Muscle of leg (tissue), 11 donors: Measurements from ENCODE around the gene CGNL1. TPM values are rescaled to one million over a fixed set of nuclear protein-coding genes. Genes with fewer than 3 reads are reported as not detected.

Source experiments
- DNase-seq: peaks from one replicate; pipeline ENCODE4 v3.0.0; 2013
- H3K27ac ChIP-seq: one replicate; pipeline ENCODE4 v1.5.1; 2013; ENCODE audit warnings: mild to moderate bottlenecking, low read length, control low read depth
- H3K27me3 ChIP-seq: one replicate; pipeline ENCODE4 v1.6.1; 2013; ENCODE audit warnings: low read length; ENCODE audit not compliant: control insufficient read depth, insufficient read depth
- H3K36me3 ChIP-seq: one replicate; pipeline ENCODE4 v1.6.1; 2013; ENCODE audit warnings: low read length; ENCODE audit not compliant: control insufficient read depth, insufficient read depth
- H3K4me1 ChIP-seq: one replicate; pipeline ENCODE4 v1.6.1; 2013; ENCODE audit warnings: low read length; ENCODE audit not compliant: control insufficient read depth, insufficient read depth
- H3K4me3 ChIP-seq: one replicate; pipeline ENCODE4 v1.5.1; 2013; ENCODE audit warnings: low read length, control low read depth
- H3K9me3 ChIP-seq: replicated peaks from 2 replicates; pipeline ENCODE4 v1.6.1; 2013; ENCODE audit warnings: low read depth, low read length; ENCODE audit not compliant: control insufficient read depth
- WGBS: methylation state at CpG from one replicate; pipeline ENCODE4 v1.1.5; 2013; ENCODE audit warnings: missing lambda C conversion rate; ENCODE audit not compliant: insufficient coverage; 5-methylcytosine and 5-hydroxymethylcytosine counted together
- polyA plus RNA-seq, 8 donors: library from polyadenylated mRNA; unstranded; fragments of 120-200 nt; gene quantifications; one replicate each; pipeline versions ENCODE4 v1.2.1 to v1.2.3, GENCODE V29; 2013; ENCODE audit warnings: inconsistent platforms in 1 of 8, low replicate concordance in 1 of 8; ENCODE audit not compliant: insufficient read length in 8 of 8, insufficient read depth in 1 of 8
- total RNA-seq: library from RNA; stranded (reverse); fragments of 120-200 nt; gene quantifications from one replicate; pipeline ENCODE4 v1.2.4, GENCODE V29; 2013

The CGNL1 gene
- total and polyA plus RNA-seq, 9 donors = 6.3 to 13.7 (median 9.5) TPM

DNA sequence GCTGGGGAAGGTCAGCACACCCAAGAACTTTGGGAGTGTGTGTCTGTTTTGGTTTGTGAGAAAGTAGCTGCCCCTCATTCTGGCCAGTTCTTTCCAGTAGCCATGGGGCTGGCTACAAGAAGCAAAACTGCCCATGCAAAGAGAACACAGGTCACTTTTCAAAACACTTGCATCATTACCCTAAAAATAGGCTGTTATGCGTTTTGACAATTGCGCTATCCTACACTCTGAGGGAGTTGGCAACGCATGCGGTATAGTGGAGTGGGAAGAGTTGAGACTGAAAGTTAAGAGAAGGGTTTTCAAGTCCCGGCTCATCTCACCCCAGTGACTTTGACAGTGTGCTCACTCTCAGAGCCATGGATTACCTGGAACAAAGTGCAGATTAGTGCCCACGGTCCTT, 173.6 kb downstream of the CGNL1 start:
- Histone ChIP-seq H3K4me3 (no peak overlapping the region), H3K36me3 (peaks cover 3% of the 10 kb centered on the region), H3K27ac (no peak overlapping the region), H3K27me3 (no peaks in the 10 kb centered on the region), H3K9me3 (no peaks in the 10 kb centered on the region), H3K4me1 (peaks cover 68% of the 10 kb centered on the region)
- DNase-seq = no peak
- WGBS = 83% methylated on average over 4 of the region's 6 CpGs

GRCh38 chr15:57550640-57551039, 174.3 kb downstream of the CGNL1 start:
- DNase-seq = peak; percentile 51
- Histone ChIP-seq H3K9me3 (no peaks in the 10 kb centered on the region), H3K27me3 (no peaks in the 10 kb centered on the region)

GRCh38 chr15:57551715-57552677, 175.7 kb downstream of the CGNL1 start:
- H3K27ac ChIP-seq = peak overlapping the region; percentile 80
- H3K36me3 ChIP-seq = peaks cover 3% of the 10 kb centered on the region
- H3K4me3 ChIP-seq = no peak overlapping the region
- H3K4me1 ChIP-seq = peaks cover 71% of the 10 kb centered on the region
- 47% methylated on average over 7 of the region's 16 CpGs for WGBS
- DNase-seq = peak; percentile 68
- no peaks in the 10 kb centered on the region for H3K9me3 ChIP-seq
- H3K27me3 ChIP-seq = no peaks in the 10 kb centered on the region

More at GRCh38 chr15:57550640-57551039, 174.3 kb downstream of the CGNL1 start:
- 69% methylated on average over 2 of the region's 4 CpGs for WGBS
- Histone ChIP-seq H3K4me1 (peaks cover 65% of the 10 kb centered on the region), H3K36me3 (peaks cover 3% of the 10 kb centered on the region), H3K4me3 (no peak overlapping the region), H3K27ac (peak overlapping the region; percentile 73)

DNA sequence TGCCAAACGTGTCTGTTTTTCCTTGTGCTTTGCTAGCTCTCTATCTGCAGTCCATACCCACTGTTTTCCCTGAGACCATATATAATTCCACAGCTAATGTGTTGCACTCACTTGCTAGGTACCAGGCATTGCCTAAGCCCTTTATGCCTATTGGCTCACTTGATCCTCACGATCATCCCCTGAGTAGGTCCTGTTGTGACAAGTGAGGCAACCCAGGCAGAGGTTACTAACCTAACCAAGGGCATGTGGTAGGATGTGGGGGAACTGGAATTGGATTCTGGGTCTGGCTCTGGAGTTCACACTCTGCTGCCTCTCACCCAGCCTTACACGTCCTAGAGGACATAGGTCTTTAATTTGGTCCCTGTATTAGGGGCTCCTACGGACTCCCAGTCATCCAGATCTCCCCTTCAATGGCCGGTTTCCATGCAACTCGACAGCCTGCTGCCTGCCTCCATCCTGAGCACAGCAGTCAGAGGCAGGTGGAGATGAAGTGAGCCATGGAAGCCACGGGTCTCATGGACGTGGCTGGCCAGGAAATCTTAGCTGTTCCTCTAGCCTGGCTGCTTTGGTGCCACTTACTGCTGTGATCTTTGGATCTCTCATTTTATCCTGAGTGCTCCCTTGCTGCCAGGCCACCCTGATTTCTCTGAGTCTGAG, 176.5 kb downstream of the CGNL1 start:
- H3K27me3 ChIP-seq = no peaks in the 10 kb centered on the region
- WGBS = 84% methylated on average over 5 of the region's 8 CpGs
- peak overlapping the region; percentile 80 for H3K27ac ChIP-seq
- H3K4me3 ChIP-seq = no peak overlapping the region
- DNase-seq = no peak
- no peaks in the 10 kb centered on the region for H3K9me3 ChIP-seq
- no peaks in the 10 kb centered on the region for H3K36me3 ChIP-seq
- peaks cover 68% of the 10 kb centered on the region for H3K4me1 ChIP-seq

DNA sequence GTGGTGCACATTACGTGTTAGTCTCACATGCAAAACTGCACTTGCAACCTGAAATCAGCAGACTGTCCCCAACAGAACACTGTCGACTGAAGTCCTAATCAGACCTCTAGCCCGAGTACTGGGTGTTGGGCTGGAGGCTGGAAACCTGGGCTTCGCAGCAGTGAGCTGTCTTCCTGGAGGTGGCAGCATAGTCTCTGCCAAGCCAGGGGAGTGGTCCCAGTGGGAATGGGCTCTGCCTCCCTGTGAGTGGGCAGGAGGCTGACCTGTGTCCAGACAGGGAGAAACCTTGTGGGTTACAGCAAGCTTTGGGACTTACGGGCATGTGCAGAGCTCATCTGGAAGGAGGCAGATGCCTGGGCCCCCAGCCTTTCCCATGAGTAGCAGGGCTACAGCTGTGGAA, 177.2 kb downstream of the CGNL1 start:
- Histone ChIP-seq H3K27me3 (no peaks in the 10 kb centered on the region), H3K27ac (peak overlapping the region; percentile 95), H3K4me1 (peaks cover 68% of the 10 kb centered on the region), H3K36me3 (no peaks in the 10 kb centered on the region), H3K4me3 (no peak overlapping the region), H3K9me3 (no peaks in the 10 kb centered on the region)
- DNase-seq = no peak
- 82% methylated on average over 4 of the region's 5 CpGs for WGBS

GRCh38 chr15:57554063-57554811, 177.9 kb downstream of the CGNL1 start:
- Histone ChIP-seq H3K4me3 (no peak overlapping the region), H3K4me1 (peaks cover 65% of the 10 kb centered on the region), H3K27me3 (no peaks in the 10 kb centered on the region), H3K9me3 (no peaks in the 10 kb centered on the region), H3K36me3 (no peaks in the 10 kb centered on the region), H3K27ac (peak overlapping the region; percentile 95)
- peak; percentile 70 for DNase-seq
- WGBS = 56% methylated on average over 8 of the region's 10 CpGs

DNA sequence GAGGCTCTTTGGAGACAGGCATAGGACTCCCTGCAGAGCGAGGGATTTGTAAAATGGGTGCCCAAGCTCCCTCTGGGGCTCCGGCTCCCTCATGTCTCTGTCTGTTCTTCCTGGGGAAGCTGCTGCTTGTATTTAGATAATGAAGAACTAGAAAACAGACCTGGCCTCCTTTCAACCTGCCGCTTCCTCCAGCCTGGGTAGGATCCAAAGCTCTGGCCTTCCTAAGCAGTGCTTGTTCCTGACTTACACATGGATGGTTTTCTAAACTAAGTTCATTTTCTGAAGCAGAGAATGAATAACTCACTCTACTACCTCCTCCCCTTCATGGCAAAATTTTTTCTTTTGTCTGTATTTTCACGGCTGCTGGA, 178.5 kb downstream of the CGNL1 start:
- Histone ChIP-seq H3K4me3 (no peak overlapping the region), H3K4me1 (peaks cover 61% of the 10 kb centered on the region), H3K36me3 (no peaks in the 10 kb centered on the region), H3K9me3 (no peaks in the 10 kb centered on the region), H3K27ac (peak overlapping the region; percentile 95), H3K27me3 (no peaks in the 10 kb centered on the region)
- WGBS = 100% methylated on average over 1 of the region's 4 CpGs
- no peak for DNase-seq

- no peaks in the 10 kb centered on the region for H3K36me3 ChIP-seq
- peaks cover 57% of the 10 kb centered on the region for H3K4me1 ChIP-seq
- no peak overlapping the region for H3K4me3 ChIP-seq
- H3K27ac ChIP-seq = peak overlapping the region; percentile 95
- WGBS = 60% methylated on average over 1 of the region's 3 CpGs
- H3K27me3 ChIP-seq = no peaks in the 10 kb centered on the region
- peak; percentile 87 for DNase-seq
- no peaks in the 10 kb centered on the region for H3K9me3 ChIP-seq
These were observed 179.0 kb downstream of the CGNL1 start for GRCh38 chr15:57555270-57555669.

GRCh38 chr15:57556040-57556439, 179.7 kb downstream of the CGNL1 start:
- Histone ChIP-seq H3K9me3 (no peaks in the 10 kb centered on the region), H3K27ac (peak overlapping the region; percentile 95)

DNA sequence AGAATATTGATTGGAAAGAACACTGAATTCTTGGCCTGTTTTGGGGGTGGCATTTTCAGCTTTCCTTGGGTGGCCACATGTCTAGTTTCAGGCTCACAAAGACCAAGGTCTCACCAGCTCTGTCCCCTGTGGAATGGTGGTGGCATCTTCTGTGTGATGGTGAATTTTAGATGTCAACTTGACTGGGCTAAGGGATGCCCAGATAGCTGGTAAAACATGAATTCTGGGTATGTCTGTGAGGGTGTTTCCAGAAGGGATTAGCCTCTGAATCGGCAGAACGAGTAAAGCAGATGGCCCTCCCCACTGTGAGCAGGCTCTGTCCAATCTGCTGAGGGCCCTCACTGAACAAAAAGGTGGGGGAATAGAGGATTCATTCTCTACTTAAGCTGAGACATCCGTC, 181.0 kb downstream of the CGNL1 start:
- peaks cover 43% of the 10 kb centered on the region for H3K4me1 ChIP-seq
- DNase-seq = no peak
- no peaks in the 10 kb centered on the region for H3K9me3 ChIP-seq
- H3K27me3 ChIP-seq = no peaks in the 10 kb centered on the region
- no peak overlapping the region for H3K4me3 ChIP-seq
- no peak overlapping the region for H3K27ac ChIP-seq
- no peaks in the 10 kb centered on the region for H3K36me3 ChIP-seq
- 100% methylated on average over 1 of the region's 3 CpGs for WGBS

More at GRCh38 chr15:57556040-57556439, 179.7 kb downstream of the CGNL1 start:
- DNase-seq = no peak
- Histone ChIP-seq H3K27me3 (no peaks in the 10 kb centered on the region), H3K4me1 (peaks cover 51% of the 10 kb centered on the region), H3K36me3 (no peaks in the 10 kb centered on the region), H3K4me3 (no peak overlapping the region)
- WGBS = 94% methylated on average over 2 of the region's 9 CpGs
